Lower lobe of right lung (tissue), 2 donors: ENCODE results near the gene C10orf67. TPM values are rescaled to one million over a fixed set of nuclear protein-coding genes. Genes with fewer than 3 reads are reported as not detected.

ENCODE experiments used
- ATAC-seq, 2 donors: fragments of 200-7000 bp; cut with Tn5 transposase; one replicate each; pipeline ENCODE4 v1.9.1; 2020 to 2022; ENCODE audit warnings: mild to moderate bottlenecking in 2 of 2, moderate library complexity in 2 of 2
- DNase-seq: peaks from one replicate; pipeline ENCODE4 v3.0.0-alpha.2; 2020
- H3K27ac ChIP-seq: fragments of 200-600 bp; one replicate; pipeline ENCODE4 v1.8.0; 2022
- H3K27me3 ChIP-seq: fragments of 200-600 bp; one replicate; pipeline ENCODE4 v1.8.0; 2022; ENCODE audit warnings: low read depth
- H3K36me3 ChIP-seq: fragments of 200-600 bp; one replicate; pipeline ENCODE4 v1.8.0; 2022; ENCODE audit warnings: mild to moderate bottlenecking
- H3K4me1 ChIP-seq: fragments of 200-600 bp; one replicate; pipeline ENCODE4 v1.8.0; 2022
- H3K4me3 ChIP-seq: fragments of 200-600 bp; one replicate; pipeline ENCODE4 v1.8.0; 2022; ENCODE audit warnings: mild to moderate bottlenecking
- H3K9me3 ChIP-seq: fragments of 200-600 bp; one replicate; pipeline ENCODE4 v1.8.0; 2022
- CTCF ChIP-seq: fragments of 200-600 bp; IDR thresholded peaks from one replicate; pipeline ENCODE4 v1.8.0; 2022; ENCODE audit warnings: antibody characterized with exemption, mild to moderate bottlenecking
- intact Hi-C: fragments of 100-400 bp; cut with DNase I; formaldehyde crosslinking; loops from one replicate; pipeline ENCODE4 v1.11.0; 2022
- total RNA-seq: library from RNA; stranded (reverse); fragmentation: NEBNext Ultra II Directional; extraction: Animal tissue kit (Norgen Biotek cat#: 25700); gene quantifications from one replicate; pipeline ENCODE4 v1.2.1, GENCODE V29; 2021
- donor health status: DM: no; HTN: yes; CAD: no; lungs with severe emphysema.

Gene C10orf67
- total RNA-seq, 1 donor from 2014 or later: 1.2 TPM

- no peak overlapping the region for H3K27ac ChIP-seq
- no peaks in the 10 kb centered on the region for H3K4me1 ChIP-seq
- no peaks in the 10 kb centered on the region for H3K9me3 ChIP-seq
- TF ChIP-seq CTCF: no peak
- H3K36me3 ChIP-seq: no peaks in the 10 kb centered on the region
- H3K4me3 ChIP-seq: no peak overlapping the region
- H3K27me3 ChIP-seq: peaks cover 61% of the 10 kb centered on the region
- intact Hi-C loops: no loop called here
- ATAC-seq: peak in 1 of 2 donors; percentile 49
- no peak for DNase-seq
Measured at GRCh38 chr10:23171232-23171876, 173.2 kb downstream of the C10orf67 start.

GRCh38 chr10:23158370-23158769 is 186.2 kb downstream of the C10orf67 start:
- Histone ChIP-seq H3K4me3 (no peak overlapping the region), H3K36me3 (no peaks in the 10 kb centered on the region), H3K9me3 (no peaks in the 10 kb centered on the region), H3K27me3 (no peaks in the 10 kb centered on the region), H3K4me1 (peaks cover 6% of the 10 kb centered on the region), H3K27ac (no peak overlapping the region)
- no peak for DNase-seq
- intact Hi-C loops: no loop called here
- TF ChIP-seq CTCF: peak; percentile 80
- ATAC-seq: peak; percentile 74 to 88

GRCh38 chr10:23157691-23158369 is 186.8 kb downstream of the C10orf67 start:
- H3K4me3 ChIP-seq: no peak overlapping the region
- no peak overlapping the region for H3K27ac ChIP-seq
- H3K27me3 ChIP-seq: no peaks in the 10 kb centered on the region
- TF ChIP-seq CTCF: no peak
- peaks cover 6% of the 10 kb centered on the region for H3K4me1 ChIP-seq
- intact Hi-C loops: no loop called here
- H3K9me3 ChIP-seq: no peaks in the 10 kb centered on the region
- H3K36me3 ChIP-seq: no peaks in the 10 kb centered on the region
- ATAC-seq (peak; percentile 49 to 66), DNase-seq (no peak)

GRCh38 chr10:23157239-23157681 is 187.3 kb downstream of the C10orf67 start:
- peaks cover 6% of the 10 kb centered on the region for H3K4me1 ChIP-seq
- ATAC-seq: no peak
- H3K27ac ChIP-seq: no peak overlapping the region
- H3K36me3 ChIP-seq: no peaks in the 10 kb centered on the region
- H3K27me3 ChIP-seq: no peaks in the 10 kb centered on the region
- H3K4me3 ChIP-seq: no peak overlapping the region
- no peak for TF ChIP-seq CTCF
- intact Hi-C loops: no loop called here
- H3K9me3 ChIP-seq: no peaks in the 10 kb centered on the region
- no peak for DNase-seq

- ATAC-seq: no peak
Measured at GRCh38 chr10:23156447-23157150, 188.0 kb downstream of the C10orf67 start.

More at GRCh38 chr10:23156447-23157150, 188.0 kb downstream of the C10orf67 start:
- Histone ChIP-seq H3K4me1 (peaks cover 6% of the 10 kb centered on the region), H3K4me3 (no peak overlapping the region), H3K9me3 (no peaks in the 10 kb centered on the region), H3K36me3 (no peaks in the 10 kb centered on the region), H3K27me3 (no peaks in the 10 kb centered on the region), H3K27ac (no peak overlapping the region)
- no peak for DNase-seq
- no peak for TF ChIP-seq CTCF
- intact Hi-C loops: no loop called here
